HG03060 (cell line): ENCODE data around the gene HIP1.
"Not testable (repeated sequence)": the region's sequence is repeated elsewhere in the genome, so short reads cannot be mapped to it uniquely, and the experiment has no call there.

Experiments used
- ATAC-seq: cut with Tn5 transposase; IDR thresholded peaks from one replicate; pipeline ENCODE4 v1.9.1; 2021; ENCODE audit warnings: low read depth, moderate number of reproducible peaks; ENCODE audit not compliant: unreplicated experiment

Gene HIP1

DNA sequence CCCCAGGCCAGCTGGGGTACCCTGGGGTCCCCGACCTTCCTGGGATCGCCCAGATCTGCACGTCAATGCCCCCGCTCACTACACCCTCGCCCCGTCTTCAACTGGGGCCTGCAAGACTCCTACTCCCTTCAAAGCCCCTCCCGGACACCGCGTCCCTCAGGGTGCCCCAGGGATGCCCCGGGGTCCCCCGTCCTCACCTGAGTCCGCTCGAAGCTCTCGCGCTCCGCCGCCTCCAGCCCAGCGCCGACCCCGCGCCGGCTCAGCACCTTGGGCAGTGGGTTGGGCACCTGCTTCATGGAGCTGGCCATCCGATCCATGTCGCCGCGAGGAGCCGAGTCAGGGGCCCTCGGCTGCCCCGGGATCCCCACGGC lies at the start of gene HIP1:
Gene HIP1 (minus strand): TSS at position 338 of the 371 bp plus-strand sequence. CDS start 21 bp downstream, at position 317.
- ATAC-seq = peak; percentile 16

DNA sequence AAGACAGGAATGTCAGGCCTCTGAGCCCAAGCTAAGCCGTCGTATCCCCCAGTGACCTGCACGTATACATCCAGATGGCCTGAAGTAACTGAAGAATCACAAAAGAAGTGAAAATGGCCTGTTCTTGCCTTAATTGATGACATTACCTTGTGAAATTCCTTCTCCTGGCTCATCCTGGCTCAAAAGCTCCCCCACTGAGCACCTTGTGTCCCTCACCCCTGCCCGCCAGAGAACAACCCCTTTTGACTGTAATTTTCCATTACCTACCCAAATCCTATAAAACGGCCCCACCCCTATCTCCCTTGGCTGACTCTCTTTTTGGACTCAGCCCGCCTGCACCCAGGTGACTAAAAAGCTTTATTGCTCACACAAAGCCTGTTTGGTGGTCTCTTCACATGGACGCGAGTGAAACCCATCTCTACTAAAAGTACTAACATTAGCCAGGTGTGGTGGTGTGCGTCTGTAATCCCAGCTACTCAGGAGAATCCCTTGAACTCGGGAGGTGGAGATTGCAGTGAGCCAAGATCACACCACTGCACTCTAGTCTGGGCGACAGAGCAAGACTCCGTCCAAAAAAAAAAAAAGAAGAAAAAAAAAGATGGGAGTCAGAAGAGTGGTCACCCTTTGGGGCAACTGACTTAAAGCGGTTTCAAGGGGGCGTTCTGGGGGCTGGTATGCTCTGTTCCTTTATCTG lies 49.6 kb upstream of the HIP1 start:
- ATAC-seq = not testable (repeated sequence)

DNA sequence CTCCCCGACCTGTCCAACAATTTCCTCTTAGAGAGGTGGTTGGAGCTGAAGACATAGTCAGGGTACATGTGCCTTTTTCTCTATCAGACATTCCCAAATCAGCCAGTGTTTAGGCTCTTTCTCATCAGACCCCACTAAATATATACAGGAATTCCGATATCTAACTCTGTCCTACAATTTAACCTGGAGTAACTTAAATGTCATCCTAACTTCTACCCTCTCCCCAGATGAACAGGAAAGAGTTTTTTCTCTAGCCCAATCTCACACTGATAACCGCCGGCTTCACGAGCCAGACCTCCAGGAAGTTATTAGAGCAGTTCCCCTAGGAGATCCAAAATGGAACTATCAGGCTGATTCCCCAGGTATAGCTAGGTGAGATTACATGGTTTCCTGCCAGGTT lies 44.3 kb upstream of the HIP1 start:
- ATAC-seq = not testable (repeated sequence)

DNA sequence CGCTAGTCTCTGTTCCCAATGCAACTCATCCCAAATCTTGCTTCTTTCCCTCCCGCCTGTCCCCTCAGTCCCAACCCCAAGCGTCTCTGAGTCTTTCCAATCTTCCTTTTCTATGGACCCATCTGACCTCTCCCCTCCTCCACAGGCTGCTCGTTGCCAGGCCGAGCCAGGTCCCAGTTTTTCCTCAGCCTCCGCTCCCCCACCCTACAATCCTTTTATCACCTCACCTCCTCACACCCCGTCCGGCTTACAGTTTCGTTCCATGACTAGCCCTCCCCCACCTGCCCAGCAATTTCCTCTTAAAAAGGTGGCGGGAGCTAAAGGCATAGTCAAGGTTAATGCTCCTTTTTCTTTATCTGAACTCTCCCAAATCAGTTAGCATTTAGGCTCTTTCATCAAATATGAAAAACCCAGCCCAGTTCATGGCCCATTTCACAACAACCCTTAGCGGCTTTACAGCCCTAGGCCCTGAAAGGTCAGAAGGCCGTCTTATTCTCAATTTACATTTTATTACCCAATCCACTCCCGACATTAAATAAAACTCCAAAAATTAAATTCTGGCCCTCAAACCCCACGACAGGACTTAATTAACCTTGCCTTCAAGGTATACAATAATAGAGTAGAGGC lies 42.0 kb upstream of the HIP1 start:
- ATAC-seq = not testable (repeated sequence)

DNA sequence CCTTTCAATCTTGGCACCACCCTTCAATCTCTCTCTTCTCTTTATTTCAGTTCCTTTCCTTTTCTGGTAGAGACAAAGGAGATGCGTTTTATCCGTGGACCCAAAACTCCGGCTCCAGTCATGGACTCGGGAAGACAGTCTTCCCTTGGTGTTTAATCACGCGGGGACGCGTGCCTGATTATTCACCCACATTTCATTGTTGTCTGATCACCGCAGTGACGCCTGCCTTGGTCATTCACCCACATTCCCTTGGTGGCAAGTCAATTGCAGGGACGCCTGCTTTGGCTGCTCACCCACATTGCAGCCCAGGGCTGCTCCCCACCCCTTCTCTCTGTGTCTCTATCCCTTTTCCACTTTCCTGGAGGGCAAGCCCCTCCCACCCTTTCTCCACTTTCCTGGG lies 40.8 kb upstream of the HIP1 start:
- ATAC-seq = not testable (repeated sequence)

DNA sequence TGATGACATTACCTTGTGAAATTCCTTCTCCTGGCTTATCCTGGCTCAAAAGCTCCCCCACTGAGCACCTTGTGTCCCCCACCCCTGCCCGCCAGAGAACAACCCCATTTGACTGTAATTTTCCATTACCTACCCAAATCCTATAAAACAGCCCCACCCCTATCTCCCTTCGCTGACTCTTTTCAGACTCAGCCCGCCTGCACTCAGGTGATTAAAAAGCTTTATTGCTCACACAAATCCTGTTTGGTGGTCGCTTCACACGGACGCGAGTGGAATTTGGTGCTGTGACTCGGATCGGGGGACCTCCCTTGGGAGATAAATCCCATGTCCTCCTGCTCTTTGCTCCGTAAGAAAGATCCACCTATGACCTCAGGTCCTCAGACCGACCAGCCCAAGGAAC lies 40.3 kb upstream of the HIP1 start:
- not testable (repeated sequence) for ATAC-seq

DNA sequence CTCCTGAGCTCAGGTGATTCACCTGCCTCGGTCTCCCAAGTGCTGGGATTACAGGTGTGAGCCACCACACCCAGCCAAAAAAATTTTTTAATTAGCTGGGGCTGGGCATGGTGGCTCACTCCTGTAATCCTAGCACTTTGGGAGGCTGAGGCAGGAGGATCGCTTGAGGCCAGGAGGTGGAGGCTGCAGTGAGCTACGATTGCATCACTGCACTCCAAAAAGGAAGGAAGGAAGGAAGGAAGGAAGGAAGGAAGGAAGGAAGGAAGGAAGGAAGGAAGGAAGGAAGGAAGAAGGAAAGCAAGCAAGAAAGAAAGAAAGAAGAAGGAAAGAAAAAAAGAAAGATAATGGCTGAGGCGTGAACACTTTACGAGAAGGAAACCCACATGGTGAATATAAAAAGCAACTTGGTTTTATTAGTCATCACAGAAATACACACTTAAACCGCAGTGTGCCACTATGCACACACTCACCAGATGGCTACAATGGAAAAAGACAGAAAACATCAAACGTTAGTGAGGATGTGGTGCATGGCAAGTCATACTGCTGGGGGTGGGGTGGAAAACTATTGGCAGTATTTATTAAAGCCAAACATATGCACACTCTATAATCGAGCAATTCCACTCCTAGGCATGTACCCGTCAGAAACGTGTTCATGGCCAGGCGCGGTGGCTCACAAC lies 37.7 kb upstream of the HIP1 start:
- no peak for ATAC-seq

DNA sequence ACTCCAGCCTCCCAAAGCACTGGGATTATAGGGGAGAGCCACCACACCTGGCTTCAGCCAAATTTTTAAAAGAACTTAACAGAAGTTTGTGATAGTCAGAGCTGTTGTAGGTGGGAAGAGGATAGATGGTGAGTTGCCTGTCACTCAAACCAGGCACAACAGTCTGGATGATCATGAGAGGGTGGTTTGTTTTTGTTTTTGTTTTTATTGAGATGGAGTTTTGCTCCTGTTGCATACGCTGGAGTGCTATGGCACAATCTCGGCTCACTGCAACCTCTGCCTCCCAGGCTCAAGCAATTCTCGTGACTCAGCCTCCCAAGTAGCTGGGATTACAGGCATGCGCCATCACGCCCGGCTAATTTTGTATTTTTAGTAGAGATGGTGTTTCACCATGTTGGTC lies 35.2 kb upstream of the HIP1 start:
- ATAC-seq = not testable (repeated sequence)

DNA sequence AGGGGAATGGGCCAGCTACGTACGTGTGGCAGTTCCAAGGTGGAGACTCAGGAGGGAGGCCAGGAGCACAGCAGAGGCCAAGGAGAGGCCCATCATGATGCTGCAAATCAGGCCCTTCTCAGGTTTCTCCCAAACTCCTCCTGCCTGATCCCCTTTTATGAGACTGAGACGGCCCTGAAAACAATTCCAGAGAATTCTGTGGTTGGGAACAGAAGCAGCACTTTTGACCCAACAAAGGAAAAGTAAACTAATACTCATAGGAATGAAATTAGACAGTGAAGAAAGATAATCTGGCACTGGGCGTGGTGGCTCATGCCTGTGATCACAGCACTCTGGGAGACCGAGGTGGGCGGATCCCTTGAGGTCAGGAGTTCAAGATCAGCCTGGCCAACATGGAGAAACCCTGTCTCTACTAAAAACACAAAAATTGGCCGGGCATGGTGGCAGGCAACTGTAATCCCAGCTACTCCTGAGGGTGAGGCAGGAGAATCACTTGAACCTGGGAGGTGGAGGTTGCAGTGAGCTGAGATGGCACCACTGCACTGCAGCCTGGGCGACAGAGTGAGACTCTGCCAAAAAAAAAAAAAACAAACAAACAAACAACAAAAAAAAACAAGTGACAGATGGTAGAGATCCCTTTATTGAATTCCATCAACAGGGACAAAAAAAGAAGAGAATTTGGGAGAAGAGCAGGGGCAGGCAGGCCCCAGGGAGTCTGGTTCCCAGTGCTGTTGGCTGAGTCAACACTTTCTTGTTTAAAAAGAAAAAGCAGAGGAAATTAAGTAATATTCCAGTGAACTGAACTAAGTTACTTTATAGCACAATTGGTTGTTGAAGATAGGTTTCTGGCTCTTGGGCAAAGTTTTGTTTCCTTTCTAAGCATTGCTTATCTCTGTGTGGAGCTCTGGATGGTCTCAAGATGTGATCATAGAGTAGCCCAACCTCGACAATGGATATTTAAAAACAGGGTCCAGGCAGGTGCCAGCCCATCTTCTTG lies 33.6 kb upstream of the HIP1 start, which contains the start of gene CCL26:
Gene CCL26 (minus strand): TSS at position 131 of the 997 bp plus-strand sequence. CDS start 35 bp downstream, at position 96.
- no peak for ATAC-seq

DNA sequence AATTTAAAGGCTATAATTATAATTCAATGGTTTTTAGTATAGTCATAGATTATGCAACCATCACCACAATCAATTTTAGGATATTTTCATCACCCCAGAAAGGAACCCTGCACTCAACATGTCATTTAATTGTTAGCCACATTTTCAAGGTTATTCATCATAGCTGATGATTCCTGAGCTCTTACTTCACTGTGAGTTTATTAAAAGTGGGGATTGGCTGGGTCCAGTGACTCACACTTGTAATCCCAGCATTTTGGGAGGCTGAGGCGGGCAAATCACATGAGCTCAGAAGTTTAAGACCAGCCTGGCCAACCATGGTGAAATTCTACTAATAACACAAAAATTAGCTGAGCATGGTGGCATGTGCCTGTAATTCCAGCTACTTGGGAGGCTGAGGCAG lies 32.5 kb upstream of the HIP1 start:
- no peak for ATAC-seq

DNA sequence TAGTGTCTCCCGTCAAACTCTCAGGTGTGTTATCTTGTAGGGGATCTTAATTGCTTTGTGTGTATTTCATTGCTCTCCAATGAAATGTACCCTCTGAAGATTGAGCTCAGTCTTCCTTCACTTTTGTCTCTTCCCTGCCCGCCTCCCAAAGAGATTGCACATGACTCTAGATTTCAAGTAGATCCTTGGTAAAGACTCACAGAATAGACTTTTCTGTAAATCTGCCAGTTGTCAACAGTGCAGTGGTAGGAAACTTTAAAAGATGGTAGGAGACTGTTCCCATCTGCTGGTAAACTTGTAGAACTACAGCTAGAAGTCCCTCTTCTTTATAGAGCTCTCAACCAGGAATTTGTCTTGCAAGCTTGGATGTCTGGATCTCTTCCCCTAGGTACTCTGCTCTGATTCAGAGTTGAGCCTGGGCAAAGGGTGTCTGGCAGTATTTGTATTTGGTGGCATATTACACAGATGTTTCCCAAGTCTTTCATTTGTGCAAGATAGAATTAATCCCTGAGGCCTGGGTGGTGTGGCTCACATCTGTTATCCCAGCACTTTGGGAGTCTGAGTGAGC lies 23.7 kb upstream of the HIP1 start:
- no peak for ATAC-seq

DNA sequence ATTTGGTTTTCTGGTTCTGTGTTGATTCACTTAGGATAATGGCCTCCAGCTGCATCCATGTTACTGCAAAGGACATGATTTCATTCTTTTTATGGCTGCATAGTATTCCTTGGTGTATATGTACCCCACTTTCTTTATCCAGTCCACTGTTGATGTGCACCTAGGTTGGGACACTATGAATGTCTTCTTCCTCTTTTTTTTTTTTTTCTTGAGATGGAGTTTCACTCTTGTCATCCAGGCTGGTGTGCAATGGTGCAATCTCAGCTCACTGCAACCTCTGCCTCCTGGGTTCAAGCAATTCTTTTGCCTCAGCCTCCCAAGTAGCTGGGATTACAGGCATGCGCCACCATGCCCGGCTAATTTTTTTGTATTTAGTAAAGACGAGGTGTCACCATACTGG lies 23.1 kb upstream of the HIP1 start:
- ATAC-seq = not testable (repeated sequence)

DNA sequence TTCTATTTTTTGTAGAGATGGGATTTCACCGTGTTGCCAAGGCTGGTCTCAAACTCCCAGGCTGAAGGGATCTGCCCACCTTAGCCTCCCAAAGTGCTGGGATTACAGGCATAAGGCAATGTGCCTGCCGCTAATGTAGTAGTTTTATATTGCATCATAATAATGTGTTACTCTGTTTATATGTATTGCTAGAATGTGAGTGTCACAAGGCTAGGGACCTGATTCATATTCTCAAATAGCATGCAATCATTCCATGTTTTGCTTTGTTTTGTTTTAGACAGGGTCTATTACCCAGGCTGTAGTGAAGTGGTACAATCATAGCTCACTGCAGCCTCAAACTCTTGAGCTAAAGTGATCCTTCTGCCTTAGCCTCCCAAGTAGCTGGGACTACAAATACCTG lies 19.8 kb upstream of the HIP1 start:
- ATAC-seq = no peak

DNA sequence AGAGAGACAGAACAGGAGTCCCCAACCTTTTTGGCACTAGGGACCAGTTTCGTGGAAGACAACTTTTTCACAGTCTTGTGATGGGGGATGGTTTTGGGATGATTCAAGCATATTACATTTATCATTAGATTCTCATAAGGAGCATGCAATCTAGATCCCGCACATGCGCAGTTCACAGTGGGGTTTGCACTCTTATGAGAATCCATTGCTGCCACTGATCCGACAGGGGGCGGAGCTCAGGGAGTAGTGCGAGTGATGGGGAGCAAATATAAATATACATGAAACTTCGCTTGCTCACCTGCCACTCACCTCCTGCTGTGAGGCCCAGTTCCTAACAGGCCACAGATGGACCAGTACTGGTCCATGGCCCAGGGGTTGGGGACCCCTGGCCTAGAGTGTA lies 19.1 kb upstream of the HIP1 start:
- ATAC-seq = no peak

DNA sequence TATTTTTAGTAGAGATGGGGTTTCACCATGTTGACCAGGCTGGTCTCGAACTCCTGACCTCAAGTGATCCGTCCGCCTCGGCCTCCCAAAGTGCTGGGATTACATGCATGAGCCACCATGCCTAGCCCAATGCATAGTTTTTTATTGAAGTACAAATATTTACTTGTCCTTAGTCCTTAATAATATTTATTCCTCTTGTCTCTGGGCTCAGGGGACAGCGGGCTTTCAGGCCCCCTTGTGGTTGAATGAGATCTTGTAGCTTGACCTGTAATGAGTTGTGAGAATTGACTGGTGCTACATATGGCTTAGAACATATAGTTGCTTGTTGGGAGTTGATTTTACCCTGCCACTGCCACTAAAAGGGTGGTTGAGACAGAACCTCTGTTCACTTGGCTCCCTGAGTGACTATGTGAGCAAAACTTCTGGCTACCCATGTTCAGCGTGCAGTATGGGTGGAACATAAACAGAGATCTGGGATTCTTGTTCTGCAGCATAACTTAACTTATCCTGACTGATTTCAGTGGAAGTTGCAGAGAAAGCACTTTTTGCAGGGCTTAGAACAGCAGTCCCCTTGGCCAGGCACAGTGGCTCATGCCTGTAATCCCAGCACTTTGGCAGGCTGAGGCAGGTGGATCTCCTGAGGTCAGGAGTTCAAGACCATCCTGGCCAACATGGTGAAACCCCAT lies 18.4 kb upstream of the HIP1 start:
- ATAC-seq = no peak

DNA sequence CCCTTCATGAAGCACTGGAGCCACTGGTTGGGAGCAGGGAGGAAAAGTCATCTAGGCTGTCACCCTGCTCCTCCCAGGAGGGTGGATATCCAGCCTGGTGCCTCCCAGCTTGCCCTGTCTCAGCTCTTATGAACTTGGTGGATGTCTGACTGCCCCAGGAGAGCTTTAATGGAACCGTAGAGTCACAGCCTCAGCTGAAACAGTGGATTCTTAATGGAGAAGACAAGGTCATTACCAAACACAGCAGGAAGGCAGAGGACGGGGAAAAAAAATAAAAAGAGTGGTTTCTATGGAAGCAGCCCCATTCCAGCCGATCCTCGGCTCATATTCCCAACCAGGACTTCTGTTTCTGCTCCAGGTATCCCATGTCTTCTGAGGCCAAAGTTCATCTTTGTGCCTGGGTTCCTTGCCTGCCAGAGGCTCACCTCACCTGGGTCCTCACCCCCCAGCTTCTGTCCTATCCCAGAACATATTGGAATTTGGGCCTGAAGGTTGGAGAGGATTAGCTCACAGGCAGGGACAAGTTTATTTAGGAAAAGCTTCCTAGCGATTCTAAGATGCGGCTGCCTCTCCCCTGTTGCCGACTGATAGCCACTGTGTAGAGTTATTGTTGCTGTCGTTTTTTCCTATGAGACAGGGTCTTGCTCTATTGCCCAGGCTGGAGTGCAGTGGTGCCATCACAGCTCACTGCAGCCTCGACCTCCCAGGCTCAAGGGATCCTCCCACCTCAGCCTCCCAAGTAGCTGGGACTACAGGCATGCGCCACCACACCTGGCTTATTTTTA lies 17.7 kb upstream of the HIP1 start:
- no peak for ATAC-seq

DNA sequence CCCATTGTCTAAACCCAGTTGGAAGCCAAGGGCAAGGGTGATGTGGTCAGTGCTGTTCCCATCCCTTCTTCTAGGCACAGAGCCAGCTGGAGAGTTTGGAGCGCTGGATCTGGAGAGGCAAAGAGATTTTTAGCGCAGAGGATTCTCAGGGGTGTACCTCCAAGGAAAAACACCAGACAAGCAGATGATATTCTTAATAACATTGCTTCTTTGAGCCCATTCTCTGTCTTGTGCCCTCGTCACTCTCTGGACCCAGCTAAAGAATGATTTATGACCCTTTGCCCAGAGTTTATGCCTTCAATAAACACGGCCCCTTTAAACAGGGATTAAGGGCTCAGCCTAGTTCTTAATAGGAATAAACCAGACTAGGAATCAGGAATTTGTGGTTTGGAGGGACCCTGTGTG lies 4.7 kb upstream of the HIP1 start:
- no peak for ATAC-seq

DNA sequence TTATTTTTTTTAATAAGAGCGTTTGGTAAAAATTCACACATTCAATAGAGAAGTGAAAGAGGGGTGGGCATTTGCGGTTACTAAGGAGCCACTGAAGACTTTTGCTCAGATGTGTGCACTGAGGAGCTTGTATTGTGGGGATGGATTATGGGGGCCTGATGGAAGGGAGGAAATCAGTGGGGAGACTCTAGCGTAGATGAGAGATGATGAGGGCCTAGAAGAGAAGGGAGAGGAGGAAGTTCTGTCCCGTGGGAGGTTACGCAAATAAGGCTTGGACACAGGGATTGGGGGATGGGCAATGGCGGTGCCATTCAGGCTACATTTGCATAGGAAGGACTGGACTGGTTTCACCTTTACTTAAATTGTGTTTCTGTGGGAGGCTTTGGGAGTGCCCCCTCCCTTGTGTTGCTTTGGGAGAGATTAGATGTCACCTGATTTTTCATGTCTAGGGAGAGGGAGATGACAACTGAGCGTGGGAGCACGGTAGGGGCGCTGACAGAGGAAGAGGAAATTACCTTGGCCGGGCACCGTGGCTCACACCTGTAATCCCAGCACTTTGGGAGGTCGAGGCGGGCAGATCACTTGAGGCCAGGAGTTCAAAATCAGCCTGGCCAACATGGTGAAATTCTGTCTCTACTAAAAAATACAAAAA lies 2.2 kb upstream of the HIP1 start:
- no peak for ATAC-seq
